Measurements from ENCODE around the gene TMEM141. TPM values are rescaled to one million over a fixed set of nuclear protein-coding genes. Genes with fewer than 3 reads are reported as not detected.

TMEM141 gene
- total RNA-seq, 2 experiments from 2014 or later = 43.2 to 70.2 TPM

DNA sequence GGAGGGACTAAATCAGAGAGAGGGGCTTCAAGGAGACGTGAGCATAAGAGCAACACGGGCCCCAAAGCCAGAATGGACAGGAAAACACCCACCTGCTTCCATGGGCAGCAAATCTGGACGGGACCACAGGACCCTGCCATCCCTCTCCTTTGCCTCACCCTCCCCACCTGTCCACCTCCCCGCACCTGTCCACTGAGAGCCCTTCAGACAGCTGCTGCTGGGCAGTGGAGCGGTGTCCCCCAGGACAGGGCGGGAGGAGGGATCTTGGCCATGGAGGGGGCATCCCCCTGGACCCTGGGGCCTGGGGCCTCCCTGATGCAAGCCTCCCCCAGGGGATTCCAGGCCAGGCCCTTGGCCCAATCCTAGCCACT, 7.5 kb downstream of the TMEM141 start:
- ChIA-PET CTCF (ENCODE audit: unreplicated experiment) (no interaction called here), POLR2A (no interaction called here)
- H3K36me3 ChIP-seq (ENCODE audit: insufficient read depth, low read length) = no peaks in the 10 kb centered on the region
- H3K4me1 ChIP-seq (ENCODE audit: insufficient read depth, low read length, poor library complexity, severe bottlenecking) = peaks cover 46% of the 10 kb centered on the region
- BruUV-seq (replicated peaks) = no TSS peak
- intact Hi-C loops (cut with micrococcal nuclease; ENCODE audit: unreplicated experiment) = no loop called here
- no peak for TF ChIP-seq EZH2phosphoT487 (IDR thresholded peaks at IDR 0.05; ENCODE audit: borderline replicate concordance, low read depth, low read length)
- TF ChIP-seq, protein P1, sequence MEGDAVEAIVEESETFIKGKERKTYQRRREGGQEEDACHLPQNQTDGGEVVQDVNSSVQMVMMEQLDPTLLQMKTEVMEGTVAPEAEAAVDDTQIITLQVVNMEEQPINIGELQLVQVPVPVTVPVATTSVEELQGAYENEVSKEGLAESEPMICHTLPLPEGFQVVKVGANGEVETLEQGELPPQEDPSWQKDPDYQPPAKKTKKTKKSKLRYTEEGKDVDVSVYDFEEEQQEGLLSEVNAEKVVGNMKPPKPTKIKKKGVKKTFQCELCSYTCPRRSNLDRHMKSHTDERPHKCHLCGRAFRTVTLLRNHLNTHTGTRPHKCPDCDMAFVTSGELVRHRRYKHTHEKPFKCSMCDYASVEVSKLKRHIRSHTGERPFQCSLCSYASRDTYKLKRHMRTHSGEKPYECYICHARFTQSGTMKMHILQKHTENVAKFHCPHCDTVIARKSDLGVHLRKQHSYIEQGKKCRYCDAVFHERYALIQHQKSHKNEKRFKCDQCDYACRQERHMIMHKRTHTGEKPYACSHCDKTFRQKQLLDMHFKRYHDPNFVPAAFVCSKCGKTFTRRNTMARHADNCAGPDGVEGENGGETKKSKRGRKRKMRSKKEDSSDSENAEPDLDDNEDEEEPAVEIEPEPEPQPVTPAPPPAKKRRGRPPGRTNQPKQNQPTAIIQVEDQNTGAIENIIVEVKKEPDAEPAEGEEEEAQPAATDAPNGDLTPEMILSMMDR (conservative IDR thresholded peaks at IDR 0.05; ENCODE audit: low read length) = no peak
- no peak overlapping the region for H3K4me3 ChIP-seq (ENCODE audit: low read depth, low read length, poor library complexity, severe bottlenecking)
- H2AFZ ChIP-seq (ENCODE audit: low read length) = no peak overlapping the region
- no peak overlapping the region for H3K27ac ChIP-seq (ENCODE audit: low read depth, low read length, poor library complexity, severe bottlenecking)
- H3K4me2 ChIP-seq (ENCODE audit: low read length) = no peak overlapping the region
- no peaks in the 10 kb centered on the region for H3K9me2 ChIP-seq (ENCODE audit: insufficient read depth, low read length)
- no peak for DNase-seq (ENCODE audit: low spot score)
- no peaks in the 10 kb centered on the region for H3K9me3 ChIP-seq (ENCODE audit: low read length)
- no peaks in the 10 kb centered on the region for H3K79me2 ChIP-seq (ENCODE audit: insufficient read depth, low read depth, low read length)
- H4K20me1 ChIP-seq (ENCODE audit: insufficient read depth, low read length) = no peaks in the 10 kb centered on the region

DNA sequence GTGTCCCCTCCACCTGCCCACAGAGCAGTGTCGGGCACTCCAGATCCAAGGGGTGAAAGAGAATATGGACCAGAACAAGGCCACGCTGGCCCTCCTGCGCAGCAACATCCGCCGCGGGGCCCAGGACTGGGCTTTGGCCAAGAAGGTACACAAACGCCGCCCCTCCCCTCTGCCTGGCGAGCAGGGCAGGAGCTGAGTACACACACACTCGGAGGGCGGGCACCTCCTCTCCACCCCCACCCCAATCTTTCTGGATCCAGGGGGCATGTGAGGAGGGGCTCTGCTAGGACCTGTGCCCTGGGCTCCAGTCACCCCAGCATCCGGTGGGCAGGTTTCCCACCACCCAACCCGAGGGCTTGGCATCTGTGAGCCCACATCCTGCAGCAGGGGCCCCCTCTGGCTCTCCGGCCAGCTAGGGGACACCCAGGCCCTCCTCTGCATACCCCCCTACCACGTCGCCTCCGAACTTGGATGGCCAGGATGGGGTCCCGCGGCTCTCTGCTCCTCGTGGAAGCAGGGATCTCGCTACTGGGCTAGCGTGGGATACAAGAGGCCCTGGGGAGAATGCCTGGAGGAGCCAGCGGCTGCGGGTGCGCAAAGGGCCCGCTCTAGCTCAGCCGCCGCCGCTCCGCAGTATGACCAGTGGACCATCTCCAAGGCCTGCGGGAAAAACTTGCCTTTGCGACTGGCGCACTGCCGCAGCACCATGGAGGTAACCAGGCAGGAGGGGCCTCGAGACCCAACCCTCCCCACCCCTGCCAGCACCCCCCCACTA, 8.1 kb downstream of the TMEM141 start:
- TF ChIP-seq EZH2phosphoT487 (IDR thresholded peaks at IDR 0.05; ENCODE audit: borderline replicate concordance, low read depth, low read length) = no peak
- no peaks in the 10 kb centered on the region for H3K79me2 ChIP-seq (ENCODE audit: insufficient read depth, low read depth, low read length)
- intact Hi-C loops (cut with micrococcal nuclease; ENCODE audit: unreplicated experiment) = no loop called here
- no peaks in the 10 kb centered on the region for H3K9me2 ChIP-seq (ENCODE audit: insufficient read depth, low read length)
- H3K4me3 ChIP-seq (ENCODE audit: low read depth, low read length, poor library complexity, severe bottlenecking) = peak overlapping the region; percentile 62
- peak overlapping the region; percentile 72 for H3K4me2 ChIP-seq (ENCODE audit: low read length)
- H3K9me3 ChIP-seq (ENCODE audit: low read length) = no peaks in the 10 kb centered on the region
- CTCF ChIA-PET (ENCODE audit: unreplicated experiment) = no interaction called here
- no peak overlapping the region for H3K27ac ChIP-seq (ENCODE audit: low read depth, low read length, poor library complexity, severe bottlenecking)
- H3K36me3 ChIP-seq (ENCODE audit: insufficient read depth, low read length) = no peaks in the 10 kb centered on the region
- peaks cover 46% of the 10 kb centered on the region for H3K4me1 ChIP-seq (ENCODE audit: insufficient read depth, low read length, poor library complexity, severe bottlenecking)
- POLR2A ChIA-PET = interaction anchor here (0.7 to 1.1 kb wide), 2 partner anchors 22 to 327 kb away, joined by 4 to 8 read pairs; no protein-coding TSS in a partner anchor
- BruUV-seq (replicated peaks) = no TSS peak
- H2AFZ ChIP-seq (ENCODE audit: low read length) = no peak overlapping the region; the same call in 1 of the 2 replicates
- no peak for DNase-seq (ENCODE audit: low spot score)
- no peaks in the 10 kb centered on the region for H4K20me1 ChIP-seq (ENCODE audit: insufficient read depth, low read length)

DNA sequence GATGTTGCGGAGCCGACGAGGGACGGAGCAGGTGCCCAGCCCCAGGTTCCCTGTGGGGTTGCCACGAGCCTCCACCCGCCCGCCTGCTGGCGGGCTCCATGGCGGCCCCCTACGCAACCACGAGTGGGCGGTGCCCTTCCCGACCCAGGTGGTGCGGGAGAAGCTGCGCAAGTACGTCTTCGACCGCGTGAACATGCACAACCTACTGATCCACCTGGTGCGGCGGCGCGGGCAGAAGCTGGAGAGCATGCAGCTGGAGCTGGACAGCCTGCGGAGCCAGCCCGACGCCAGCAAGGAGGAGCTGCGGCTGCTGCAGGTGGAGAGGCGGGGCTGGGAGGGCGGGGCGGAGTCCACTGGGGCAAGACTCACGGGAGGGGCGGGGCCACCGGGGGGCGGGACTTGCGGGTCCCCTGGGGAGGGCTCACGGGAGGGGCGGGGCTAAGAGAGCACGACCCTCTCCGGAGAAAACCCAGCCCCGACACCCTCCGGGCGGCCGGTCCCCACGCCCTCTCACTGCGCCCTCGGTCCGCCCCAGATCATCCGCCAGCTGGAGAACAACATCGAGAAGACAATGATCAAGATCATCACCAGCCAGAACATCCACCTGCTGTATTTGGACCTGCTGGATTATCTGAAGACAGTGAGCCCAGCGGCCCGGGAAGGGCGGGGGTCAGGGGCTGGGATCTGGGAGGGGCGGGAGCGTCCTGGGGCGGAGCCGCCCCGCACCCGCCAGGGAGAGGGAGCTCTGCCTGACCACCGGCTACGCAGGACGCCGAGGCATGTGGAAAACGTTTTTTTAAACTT, 8.9 kb downstream of the TMEM141 start:
- Histone ChIP-seq H3K27ac (ENCODE audit: low read depth, low read length, poor library complexity, severe bottlenecking) (no peak overlapping the region), H3K36me3 (ENCODE audit: insufficient read depth, low read length) (no peaks in the 10 kb centered on the region), H3K9me2 (ENCODE audit: insufficient read depth, low read length) (no peaks in the 10 kb centered on the region), H2AFZ (ENCODE audit: low read length) (no peak overlapping the region; the same call in 1 of the 2 replicates), H3K9me3 (ENCODE audit: low read length) (no peaks in the 10 kb centered on the region), H3K79me2 (ENCODE audit: insufficient read depth, low read depth, low read length) (no peaks in the 10 kb centered on the region), H3K4me2 (ENCODE audit: low read length) (peak overlapping the region; percentile 72), H3K4me1 (ENCODE audit: insufficient read depth, low read length, poor library complexity, severe bottlenecking) (peaks cover 46% of the 10 kb centered on the region), H3K4me3 (ENCODE audit: low read depth, low read length, poor library complexity, severe bottlenecking) (peak overlapping the region; percentile 62), H4K20me1 (ENCODE audit: insufficient read depth, low read length) (no peaks in the 10 kb centered on the region)
- DNase-seq (ENCODE audit: low spot score) = peak; percentile 84
- intact Hi-C loops (cut with micrococcal nuclease; ENCODE audit: unreplicated experiment) = no loop called here
- TF ChIP-seq, protein P1 (conservative IDR thresholded peaks at IDR 0.05; ENCODE audit: low read length) = no peak
- no peak for TF ChIP-seq EZH2phosphoT487 (IDR thresholded peaks at IDR 0.05; ENCODE audit: borderline replicate concordance, low read depth, low read length)
- no TSS peak for BruUV-seq (replicated peaks)
- POLR2A ChIA-PET = interaction anchor here (0.6 to 1.1 kb wide), 3 partner anchors 21 to 401 kb away, joined by 4 to 8 read pairs (median 4); no protein-coding TSS in a partner anchor
- CTCF ChIA-PET (ENCODE audit: unreplicated experiment) = interaction anchor here (0.7 kb wide), 1 partner anchor 36 kb away, joined by 3 read pairs; no protein-coding TSS in a partner anchor
